Cardiac fibroblast (primary cell): Measurements from ENCODE around the gene SYCE1.
"Not testable (repeated sequence)": the region's sequence is repeated elsewhere in the genome, so short reads cannot be mapped to it uniquely, and the experiment has no call there.

Experiments used
- DNase-seq, 2 donors: peaks; one replicate each; pipeline versions ENCODE4 v3.0.0 to v3.0.0-alpha.2; 2010; ENCODE audit warnings: low read depth in 2 of 2
- H3K4me3 ChIP-seq, 2 donors: replicated peaks in 1 of 2; 1 replicate in 1 of 2; 2 replicates in 1 of 2; pipeline ENCODE4 v1.5.1; 2011; ENCODE audit warnings: low read depth in 2 of 2, low read length in 2 of 2, mild to moderate bottlenecking in 2 of 2, moderate library complexity in 1 of 2
- CTCF ChIP-seq: IDR thresholded peaks from one replicate; pipeline ENCODE4 v1.5.1; 2011; ENCODE audit warnings: low read depth, mild to moderate bottlenecking, low read length, inconsistent platforms

The SYCE1 gene

GRCh38 chr10:133523631-133524203 is 41.7 kb downstream of the SYCE1 start:
- no peak for TF ChIP-seq CTCF

GRCh38 chr10:133520193-133520738 is 45.1 kb downstream of the SYCE1 start:
- peak; percentile 48 to 55 for DNase-seq
- peak overlapping the region; percentile 35 to 48 for H3K4me3 ChIP-seq
- peak; percentile 67 for TF ChIP-seq CTCF

More at GRCh38 chr10:133523631-133524203, 41.7 kb downstream of the SYCE1 start:
- no peak overlapping the region for H3K4me3 ChIP-seq
- no peak for DNase-seq

GRCh38 chr10:133518517-133518916 is 46.9 kb downstream of the SYCE1 start:
- H3K4me3 ChIP-seq, DNase-seq: not testable (repeated sequence)

GRCh38 chr10:133516057-133516456 is 49.3 kb downstream of the SYCE1 start:
- H3K4me3 ChIP-seq = no peak overlapping the region
- TF ChIP-seq CTCF = no peak
- DNase-seq = no peak

- no peak for TF ChIP-seq CTCF
- no peak overlapping the region for H3K4me3 ChIP-seq
- DNase-seq = no peak
Observed at GRCh38 chr10:133515471-133515870, 49.9 kb downstream of the SYCE1 start.

GRCh38 chr10:133511907-133512528 is 53.4 kb downstream of the SYCE1 start:
- no peak for DNase-seq
- TF ChIP-seq CTCF = no peak
- H3K4me3 ChIP-seq = no peak overlapping the region

- DNase-seq = no peak
Observed at GRCh38 chr10:133511408-133511807, 54.0 kb downstream of the SYCE1 start.

More at GRCh38 chr10:133511408-133511807, 54.0 kb downstream of the SYCE1 start:
- H3K4me3 ChIP-seq = no peak overlapping the region
- TF ChIP-seq CTCF = no peak
